ENCODE results near the gene UBQLNL.

GRCh38 chr11:5467527-5467926 lies 49.0 kb downstream of the UBQLNL start:
- no peak for TF ChIP-seq CTCF (IDR thresholded peaks at IDR 0.05)
- no peak for TF ChIP-seq POLR2A (IDR thresholded peaks at IDR 0.05)

Measured in testis (tissue), 2 donors.